Activated naive CD8-positive, alpha-beta T cell treated with anti-CD3 and anti-CD28 coated beads for 36 hours (primary cell): Measurements from ENCODE around the gene AFG1L. TPM values are rescaled to one million over a fixed set of nuclear protein-coding genes. Genes with fewer than 3 reads are reported as not detected.
"Not testable (repeated sequence)": the region's sequence is repeated elsewhere in the genome, so short reads cannot be mapped to it uniquely, and the experiment has no call there.

Experiments used
- DNase-seq: peaks from one replicate; pipeline ENCODE4 v3.0.0; 2021
- H3K27ac Mint-ChIP-seq: one replicate; pipeline ENCODE4 v1.8.0; 2022; ENCODE audit warnings: mild to moderate bottlenecking, moderate library complexity, mixed read lengths
- H3K27me3 Mint-ChIP-seq: one replicate; pipeline ENCODE4 v1.8.0; 2022; ENCODE audit warnings: mild to moderate bottlenecking, mixed read lengths
- H3K36me3 Mint-ChIP-seq: one replicate; pipeline ENCODE4 v1.8.0; 2021; ENCODE audit warnings: mild to moderate bottlenecking, mixed read lengths
- H3K4me1 Mint-ChIP-seq: one replicate; pipeline ENCODE4 v1.8.0; 2021; ENCODE audit warnings: mixed read lengths
- H3K4me3 Mint-ChIP-seq: one replicate; pipeline ENCODE4 v1.8.0; 2022; ENCODE audit warnings: mild to moderate bottlenecking, moderate library complexity, mixed read lengths
- H3K9me3 Mint-ChIP-seq: one replicate; pipeline ENCODE4 v1.8.0; 2022; ENCODE audit warnings: mixed read lengths
- total RNA-seq, 2 experiments: library from RNA; stranded (reverse); gene quantifications; one replicate each; pipeline ENCODE4 v1.2.3, GENCODE V29; 2021

The AFG1L gene
- total RNA-seq, 2 experiments from 2014 or later: 4.0 to 4.6 TPM

GRCh38 chr6:108561309-108561647, 266.4 kb downstream of the AFG1L start:
- not testable (repeated sequence) for H3K9me3 Mint-ChIP-seq, DNase-seq, H3K4me3 Mint-ChIP-seq, H3K27ac Mint-ChIP-seq
- Mint-ChIP-seq H3K4me1 (peaks cover 43% of the 10 kb centered on the region), H3K27me3 (peaks cover 14% of the 10 kb centered on the region), H3K36me3 (peaks cover 14% of the 10 kb centered on the region)

DNA sequence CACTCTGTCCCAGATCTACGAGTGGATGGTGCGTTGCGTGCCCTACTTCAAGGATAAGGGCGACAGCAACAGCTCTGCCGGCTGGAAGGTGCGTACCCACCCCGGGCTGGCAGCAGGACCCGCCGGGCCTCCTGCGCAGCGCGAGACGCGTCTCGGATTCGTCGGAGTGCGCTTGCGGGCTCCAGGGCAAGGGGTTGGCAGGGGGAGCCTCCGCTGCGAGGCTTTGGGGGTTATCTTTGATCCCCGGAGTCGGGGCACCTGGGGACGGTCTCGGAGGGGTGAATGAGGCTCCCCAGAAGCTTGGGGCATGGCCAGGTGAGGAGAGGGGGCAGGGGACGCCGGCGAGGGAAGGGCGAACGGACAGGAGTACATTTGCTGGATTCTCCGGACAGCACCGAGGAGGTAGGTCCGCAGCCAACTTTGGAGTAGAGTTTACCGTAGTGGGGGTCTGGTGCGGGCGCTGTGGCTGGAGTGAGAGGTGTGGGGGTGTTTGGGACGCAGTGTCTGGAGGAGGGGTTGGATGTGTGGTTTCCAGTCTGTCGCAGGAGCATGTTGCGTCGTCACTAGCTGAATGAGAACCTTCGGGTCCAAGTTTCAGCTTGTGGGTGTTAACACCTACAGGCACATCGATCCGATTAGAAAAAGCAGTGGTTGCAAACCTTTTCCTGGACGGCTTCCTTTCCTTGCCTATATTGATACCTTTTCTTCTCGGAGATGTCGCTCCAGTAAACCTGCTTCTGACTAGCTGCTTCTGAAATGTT, 267.1 kb downstream of the AFG1L start:
- Mint-ChIP-seq H3K36me3 (peaks cover 14% of the 10 kb centered on the region), H3K27me3 (peaks cover 10% of the 10 kb centered on the region), H3K27ac (no peak overlapping the region), H3K9me3 (no peaks in the 10 kb centered on the region), H3K4me3 (peak overlapping the region; percentile 40), H3K4me1 (peaks cover 41% of the 10 kb centered on the region)
- no peak for DNase-seq

- Mint-ChIP-seq H3K9me3 (no peaks in the 10 kb centered on the region), H3K36me3 (peaks cover 17% of the 10 kb centered on the region), H3K4me3 (peak overlapping the region; percentile 40), H3K4me1 (peaks cover 39% of the 10 kb centered on the region), H3K27me3 (peaks cover 9% of the 10 kb centered on the region), H3K27ac (no peak overlapping the region)
- no peak for DNase-seq
Observed at GRCh38 chr6:108562503-108562993, 267.7 kb downstream of the AFG1L start.

GRCh38 chr6:108563292-108563691, 268.4 kb downstream of the AFG1L start:
- no peak overlapping the region for H3K27ac Mint-ChIP-seq
- H3K9me3 Mint-ChIP-seq: no peaks in the 10 kb centered on the region
- peaks cover 9% of the 10 kb centered on the region for H3K27me3 Mint-ChIP-seq
- no peak for DNase-seq
- H3K36me3 Mint-ChIP-seq: peaks cover 19% of the 10 kb centered on the region
- H3K4me3 Mint-ChIP-seq: no peak overlapping the region
- peaks cover 41% of the 10 kb centered on the region for H3K4me1 Mint-ChIP-seq

DNA sequence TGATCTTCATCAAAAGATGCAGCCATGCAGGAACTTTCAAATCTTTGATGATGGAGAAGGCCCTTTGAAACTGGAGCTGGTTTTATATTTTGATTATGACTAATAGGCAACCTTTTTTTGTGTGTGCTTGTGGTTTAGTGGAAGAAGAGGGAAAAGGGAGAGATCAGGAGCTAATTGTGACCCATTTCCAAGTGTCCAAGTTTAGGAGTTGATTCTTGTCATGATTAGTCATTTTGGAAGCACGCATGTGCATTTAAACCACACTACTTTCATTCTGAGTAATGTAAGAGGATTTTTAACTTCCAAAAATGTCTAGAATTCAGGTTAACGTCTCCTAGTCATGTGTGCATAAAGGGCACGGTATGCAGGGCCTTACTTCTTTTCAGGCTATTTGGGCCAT, 269.3 kb downstream of the AFG1L start:
- H3K4me1 Mint-ChIP-seq: peaks cover 43% of the 10 kb centered on the region
- no peaks in the 10 kb centered on the region for H3K9me3 Mint-ChIP-seq
- peaks cover 9% of the 10 kb centered on the region for H3K27me3 Mint-ChIP-seq
- peaks cover 26% of the 10 kb centered on the region for H3K36me3 Mint-ChIP-seq
- H3K4me3 Mint-ChIP-seq: no peak overlapping the region
- DNase-seq: no peak
- H3K27ac Mint-ChIP-seq: no peak overlapping the region

- Mint-ChIP-seq H3K4me3 (peak overlapping the region; percentile 0), H3K9me3 (no peaks in the 10 kb centered on the region), H3K36me3 (peaks cover 30% of the 10 kb centered on the region), H3K27ac (peak overlapping the region; percentile 76), H3K27me3 (peaks cover 9% of the 10 kb centered on the region), H3K4me1 (peaks cover 46% of the 10 kb centered on the region)
- no peak for DNase-seq
Observed at GRCh38 chr6:108565091-108565766, 270.4 kb downstream of the AFG1L start.

GRCh38 chr6:108565893-108566292, 271.0 kb downstream of the AFG1L start:
- DNase-seq: no peak
- Mint-ChIP-seq H3K27me3 (peaks cover 9% of the 10 kb centered on the region), H3K36me3 (peaks cover 31% of the 10 kb centered on the region), H3K4me1 (peaks cover 46% of the 10 kb centered on the region), H3K27ac (peak overlapping the region; percentile 55), H3K9me3 (no peaks in the 10 kb centered on the region), H3K4me3 (no peak overlapping the region)

- peaks cover 46% of the 10 kb centered on the region for H3K4me1 Mint-ChIP-seq
- H3K36me3 Mint-ChIP-seq: peaks cover 33% of the 10 kb centered on the region
- H3K27ac Mint-ChIP-seq: no peak overlapping the region
- H3K4me3 Mint-ChIP-seq: no peak overlapping the region
- peaks cover 9% of the 10 kb centered on the region for H3K27me3 Mint-ChIP-seq
- no peak for DNase-seq
- H3K9me3 Mint-ChIP-seq: no peaks in the 10 kb centered on the region
Observed at GRCh38 chr6:108566406-108566805, 271.6 kb downstream of the AFG1L start.

DNA sequence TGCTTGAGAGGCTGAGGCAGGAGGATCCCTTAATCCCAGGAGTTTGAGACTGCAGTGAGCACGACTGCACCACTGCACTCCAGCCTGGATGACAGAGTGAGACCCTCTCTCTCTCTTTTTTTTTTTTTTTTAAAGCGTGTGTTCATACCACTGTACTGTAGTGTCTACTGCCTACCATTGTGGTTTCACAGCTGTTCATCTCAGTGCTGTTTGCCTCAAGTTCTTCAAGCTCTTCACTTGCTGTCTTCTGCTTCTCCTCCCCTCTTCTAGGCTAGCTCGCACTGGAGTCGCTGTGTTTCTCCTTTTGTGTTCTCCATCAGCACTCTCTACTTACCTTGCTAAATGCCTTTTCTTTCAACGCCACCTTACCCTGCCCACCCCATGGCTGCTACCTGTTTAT, 273.2 kb downstream of the AFG1L start:
- Mint-ChIP-seq H3K27ac (no peak overlapping the region), H3K4me1 (peaks cover 35% of the 10 kb centered on the region), H3K27me3 (no peaks in the 10 kb centered on the region), H3K4me3 (no peak overlapping the region), H3K9me3 (no peaks in the 10 kb centered on the region), H3K36me3 (peaks cover 25% of the 10 kb centered on the region)
- no peak for DNase-seq

- no peak for DNase-seq
- Mint-ChIP-seq H3K4me1 (peaks cover 34% of the 10 kb centered on the region), H3K4me3 (no peak overlapping the region), H3K27ac (no peak overlapping the region), H3K36me3 (peaks cover 23% of the 10 kb centered on the region), H3K9me3 (no peaks in the 10 kb centered on the region), H3K27me3 (no peaks in the 10 kb centered on the region)
Observed at GRCh38 chr6:108568551-108569305, 273.9 kb downstream of the AFG1L start.

DNA sequence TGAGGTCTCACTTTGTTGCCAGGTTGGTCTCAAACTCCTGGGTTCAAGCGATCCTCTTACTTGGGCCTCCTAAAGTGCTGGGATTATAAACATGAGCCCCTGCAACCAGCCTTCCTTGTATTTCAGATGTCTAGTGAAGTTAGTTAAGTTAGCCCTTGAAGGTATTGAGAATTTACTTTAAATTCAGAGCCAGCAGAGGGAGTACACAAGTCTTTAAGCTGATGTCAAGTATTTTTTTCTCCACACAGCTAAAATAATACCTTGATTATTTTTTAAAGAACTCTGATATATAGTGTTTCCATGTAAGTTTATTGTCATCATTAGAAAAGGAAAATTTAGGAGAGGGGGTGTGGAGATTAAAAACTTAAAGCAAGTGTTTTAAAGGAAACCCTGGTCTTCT, 275.7 kb downstream of the AFG1L start:
- H3K27ac Mint-ChIP-seq: no peak overlapping the region
- peaks cover 26% of the 10 kb centered on the region for H3K4me1 Mint-ChIP-seq
- peaks cover 23% of the 10 kb centered on the region for H3K36me3 Mint-ChIP-seq
- DNase-seq: no peak
- no peak overlapping the region for H3K4me3 Mint-ChIP-seq
- no peaks in the 10 kb centered on the region for H3K27me3 Mint-ChIP-seq
- no peaks in the 10 kb centered on the region for H3K9me3 Mint-ChIP-seq

- H3K9me3 Mint-ChIP-seq: no peaks in the 10 kb centered on the region
- H3K27me3 Mint-ChIP-seq: no peaks in the 10 kb centered on the region
- DNase-seq: no peak
- H3K27ac Mint-ChIP-seq: no peak overlapping the region
- no peak overlapping the region for H3K4me3 Mint-ChIP-seq
- H3K36me3 Mint-ChIP-seq: peaks cover 15% of the 10 kb centered on the region
- peaks cover 29% of the 10 kb centered on the region for H3K4me1 Mint-ChIP-seq
Observed at GRCh38 chr6:108574457-108575141, 279.7 kb downstream of the AFG1L start.
